ENCODE results near the gene HINT3. TPM values are rescaled to one million over a fixed set of nuclear protein-coding genes. Genes with fewer than 3 reads are reported as not detected.

Gene HINT3
- total and polyA plus RNA-seq, 2 of the 13 experiments (the other 11 are each of a cell fraction or from before 2014, with no cell fraction given): 3.1 to 22.8 TPM

- TF ChIP-seq ZBTB34 (CRISPR knock-in tag; IDR thresholded peaks at IDR 0.05): peak; percentile 94; the same call in 1 of the 2 replicates
- TF ChIP-seq SRSF1 (optimal IDR thresholded peaks at IDR 0.05; ENCODE audit: low read depth, low read length): no peak
- TF ChIP-seq MED1 (CRISPR knock-in tag; IDR thresholded peaks at IDR 0.05): peak; percentile 85
- peak; percentile 71; the same call in 1 of the 2 replicates for TF ChIP-seq PHF21A (CRISPR knock-in tag; IDR thresholded peaks at IDR 0.05)
- peak; percentile 84 for TF ChIP-seq ZNF639 (CRISPR knock-in tag; conservative IDR thresholded peaks at IDR 0.05)
- peak; percentile 37; the same call in 1 of the 2 replicates for TF ChIP-seq ZNF484 (CRISPR knock-in tag; IDR thresholded peaks at IDR 0.05; ENCODE audit: borderline replicate concordance, low read depth)
- peak; percentile 96 for TF ChIP-seq IRX3 (CRISPR knock-in tag; IDR thresholded peaks at IDR 0.05; ENCODE audit: borderline replicate concordance, low read depth)
- TF ChIP-seq RARG (CRISPR knock-in tag; IDR thresholded peaks at IDR 0.05; ENCODE audit: low read depth): no peak
- TF ChIP-seq DNMT1 (CRISPR knock-in tag; IDR thresholded peaks at IDR 0.05): peak; percentile 93
- peak; percentile 87 for TF ChIP-seq ZBTB33 (CRISPR knock-in tag; IDR thresholded peaks at IDR 0.05)
- TF ChIP-seq PRDM10 (CRISPR knock-in tag; IDR thresholded peaks at IDR 0.05; ENCODE audit: low read depth): peak; percentile 78; the same call in 1 of the 2 replicates
- no peak for TF ChIP-seq CSRNP2 (CRISPR knock-in tag; conservative IDR thresholded peaks at IDR 0.05; ENCODE audit: low read depth)
- TF ChIP-seq NR0B2 (CRISPR knock-in tag; IDR thresholded peaks at IDR 0.05): peak; percentile 77; the same call in 1 of the 2 replicates
- TF ChIP-seq ZNF644 (CRISPR knock-in tag; IDR thresholded peaks at IDR 0.05; ENCODE audit: low read depth): peak; percentile 81
- peak; percentile 97 for TF ChIP-seq THAP7 (CRISPR knock-in tag; IDR thresholded peaks at IDR 0.05)
These were observed at the start of gene HINT3 (continued) for GRCh38 chr6:125956506-125957390.
